ENCODE measurements around the gene NOX4.
A peak's percentile ranks its signal among the peaks of the same experiment; 100 is the strongest.
"Not testable (repeated sequence)": the region's sequence is repeated elsewhere in the genome, so short reads cannot be mapped to it uniquely, and the experiment has no call there.

NOX4 gene

DNA sequence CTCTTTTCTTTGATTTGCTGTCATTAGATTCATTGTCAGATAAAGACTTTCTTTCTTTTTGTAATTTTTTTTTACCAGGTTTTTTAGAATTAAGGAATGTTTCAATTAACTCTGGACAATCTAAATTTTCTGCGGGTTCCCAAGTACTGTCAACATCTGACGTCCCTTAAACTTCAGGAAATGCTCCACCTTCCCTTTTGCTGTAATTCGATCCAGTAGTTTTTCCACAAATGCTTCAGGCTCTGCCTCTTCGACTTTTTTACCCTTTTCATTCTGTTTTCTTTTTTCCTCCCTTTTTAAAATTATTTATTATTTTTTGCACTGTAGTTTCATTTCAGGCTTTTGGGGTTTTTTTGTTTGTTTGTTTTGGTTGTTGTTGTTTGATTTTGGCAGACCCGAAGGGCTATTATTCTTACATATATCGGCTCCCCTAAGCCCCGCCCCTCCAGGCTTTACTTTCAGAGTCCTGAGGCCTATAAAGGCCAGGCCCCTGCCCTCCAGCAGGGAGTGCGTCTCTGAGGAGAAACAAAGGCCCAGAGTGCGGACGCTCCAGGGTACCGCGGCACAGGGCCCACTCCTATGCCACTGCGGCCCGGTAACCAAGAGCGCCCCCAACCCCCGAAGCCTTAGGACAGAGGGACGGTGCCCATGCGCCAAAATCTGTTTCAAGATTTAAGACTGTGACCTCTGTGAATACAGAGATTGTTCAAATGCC lies 197.1 kb downstream of the NOX4 start:
- FAIRE-seq: peak; percentile 15

DNA sequence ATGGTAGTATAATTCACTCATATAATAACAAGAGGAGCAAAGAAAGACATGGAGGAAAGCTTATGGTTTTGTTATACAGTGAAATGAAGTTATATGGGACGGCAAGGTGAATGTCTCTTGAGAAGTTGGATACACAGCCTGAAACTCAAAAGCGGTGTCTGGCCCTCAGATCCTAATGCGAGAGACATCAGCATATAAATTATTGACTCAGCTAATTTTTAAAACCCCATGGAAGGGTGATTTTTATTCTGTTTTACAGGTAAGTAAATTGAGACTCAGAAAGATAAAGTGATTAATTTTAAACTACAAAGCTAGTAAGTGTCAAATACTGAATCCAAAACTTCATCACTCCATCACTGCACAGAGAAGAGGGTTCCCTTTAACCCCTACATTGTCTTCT lies 203.2 kb downstream of the NOX4 start:
- not testable (repeated sequence) for FAIRE-seq

DNA sequence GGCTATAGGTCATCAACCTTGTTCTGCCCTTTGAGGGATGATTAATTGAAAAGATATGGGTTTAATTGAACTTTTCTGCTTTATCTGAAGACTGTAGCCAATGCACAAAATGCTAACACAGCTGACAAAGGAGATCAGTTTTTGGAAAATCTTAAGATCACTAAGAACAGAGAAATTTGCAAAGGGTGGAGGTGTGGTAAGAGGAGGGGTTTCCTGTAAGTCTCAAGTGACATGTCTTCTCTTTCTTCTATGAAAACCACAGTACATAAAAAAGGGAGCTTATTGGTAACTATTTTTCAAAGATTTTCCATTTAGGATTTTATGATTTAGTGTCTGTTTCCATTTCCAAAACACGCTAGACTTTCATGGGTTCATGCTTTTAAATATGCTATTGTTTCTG lies 204.6 kb downstream of the NOX4 start:
- not testable (repeated sequence) for FAIRE-seq

DNA sequence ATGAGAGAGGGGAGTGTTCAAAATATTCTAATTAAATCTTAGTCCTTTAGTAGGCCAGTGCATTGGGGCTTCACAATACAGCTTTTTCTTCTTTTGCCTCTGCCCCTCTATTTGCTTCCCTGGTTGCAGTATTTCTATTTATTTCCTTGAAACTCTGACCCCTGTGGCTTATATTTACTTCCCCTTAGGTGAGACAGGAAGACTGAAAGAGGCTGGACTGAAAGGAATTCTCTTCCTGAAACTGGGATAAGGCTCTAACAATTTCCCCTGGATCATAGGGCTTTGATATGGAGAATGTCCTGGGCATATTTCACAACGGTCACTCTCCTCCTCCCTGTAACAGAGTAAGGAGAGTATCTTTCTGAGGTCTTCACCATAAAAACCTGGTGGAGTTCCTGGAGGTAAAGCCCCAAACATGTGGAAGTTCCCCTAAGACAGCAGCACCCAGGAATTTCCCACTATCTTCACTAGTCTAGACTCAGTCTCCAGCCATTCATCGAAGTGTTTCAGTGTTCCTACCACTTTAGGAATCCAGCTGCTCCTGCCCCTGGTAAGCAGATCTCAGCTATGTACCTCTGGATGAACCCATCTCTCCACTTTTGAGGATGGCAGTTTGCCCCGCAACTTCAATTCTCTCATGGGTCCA lies 210.0 kb downstream of the NOX4 start:
- not testable (repeated sequence) for FAIRE-seq

DNA sequence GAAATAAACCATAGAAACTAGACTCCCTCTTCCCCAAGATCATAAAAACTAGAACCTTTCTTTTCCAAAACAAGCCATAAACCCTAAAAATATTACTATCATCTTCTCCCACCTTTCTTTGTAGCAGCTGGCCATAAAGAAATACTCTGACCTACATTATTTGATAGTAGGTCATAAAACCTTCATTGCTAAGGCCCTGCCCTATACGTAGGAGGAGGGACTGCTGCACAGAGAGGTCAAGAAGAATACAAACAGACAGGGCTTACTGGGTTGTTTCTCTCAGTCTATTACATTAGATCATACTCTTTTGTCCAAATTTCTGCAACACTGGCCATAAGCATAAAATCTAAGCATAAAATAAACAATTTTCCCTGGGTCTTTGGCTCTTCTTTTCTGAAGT lies 212.0 kb downstream of the NOX4 start:
- peak; percentile 96 for FAIRE-seq

DNA sequence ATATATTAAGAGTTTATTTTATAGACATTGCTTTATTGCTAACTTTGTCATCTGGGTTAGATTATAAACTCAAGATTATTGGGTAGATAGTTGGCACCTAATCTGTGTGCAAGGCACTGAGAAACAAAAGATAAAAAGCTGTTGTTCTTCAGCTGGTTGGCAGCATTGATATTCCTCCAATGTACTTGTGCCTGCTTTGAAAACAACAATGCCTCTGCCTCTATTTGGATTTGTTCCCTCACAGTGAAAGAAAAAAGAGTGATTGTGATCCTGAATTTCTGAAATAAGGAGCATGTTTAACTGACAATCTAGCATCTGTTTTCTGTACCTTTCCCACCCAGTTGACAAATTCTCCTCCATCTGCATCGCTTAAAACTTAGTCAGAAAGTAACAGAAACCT lies 215.2 kb downstream of the NOX4 start:
- FAIRE-seq: no peak

All from endometrium (tissue), 2 donors.